Activated CD4-positive, alpha-beta T cell treated with anti-CD3 and anti-CD28 coated beads, Interleukin-2, Interleukin-6, amounts not matched to agents 100 ng/mL and 50 ng/mL, durations not matched to agents 16 hours and 8 hours (primary cell): ENCODE results near the gene TMOD3.

ENCODE experiments used
- DNase-seq: peaks from one replicate; pipeline ENCODE4 v3.0.0-alpha.2; 2020

Gene TMOD3

GRCh38 chr15:51912528-51912927, 83.1 kb downstream of the TMOD3 start:
- DNase-seq: no peak

GRCh38 chr15:51917493-51917892, 88.0 kb downstream of the TMOD3 start:
- peak; percentile 8 for DNase-seq

DNA sequence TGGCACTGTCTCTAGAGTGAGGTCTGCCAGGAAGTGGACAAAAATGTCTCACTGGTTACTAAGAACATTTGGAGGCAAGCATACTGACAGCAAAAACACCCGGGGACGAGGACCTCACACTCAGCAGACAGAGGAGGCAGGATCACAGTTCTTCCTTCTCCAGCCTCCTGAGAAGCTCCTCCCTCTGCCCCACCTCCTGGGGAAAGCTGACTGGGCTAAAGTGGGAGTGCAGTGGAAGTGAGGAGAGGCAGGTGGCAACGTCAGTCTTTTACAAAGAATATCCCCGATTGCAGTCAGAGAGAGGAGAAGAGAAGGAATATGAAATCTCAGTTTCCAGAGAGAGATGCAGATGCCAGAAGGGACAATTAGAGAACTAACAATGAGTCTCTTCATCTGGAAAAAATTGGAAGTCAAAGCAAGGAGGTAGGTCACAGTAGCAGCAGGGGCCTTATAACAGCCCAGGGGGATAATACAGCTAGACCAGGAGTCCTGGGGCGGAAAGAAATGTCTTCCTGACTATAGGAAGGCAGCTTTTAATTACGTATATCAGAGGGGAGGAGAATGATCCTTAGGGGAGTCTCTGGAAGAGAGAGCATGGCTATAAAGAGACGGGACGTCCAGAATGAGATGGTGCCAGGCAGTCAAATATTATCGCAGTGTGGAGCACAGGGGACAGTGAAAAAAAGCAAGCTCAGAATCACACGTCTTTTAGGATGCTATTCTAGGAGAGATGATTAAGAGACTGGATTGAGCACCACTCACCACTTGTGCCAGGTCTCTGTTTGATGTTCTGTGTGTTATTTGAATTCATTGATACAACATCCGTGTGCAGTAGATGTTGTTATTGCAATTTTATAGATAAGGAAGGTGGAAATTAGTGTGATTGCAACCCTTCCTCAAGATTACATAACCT, 95.0 kb downstream of the TMOD3 start:
- DNase-seq: no peak

- DNase-seq: no peak
Measured at GRCh38 chr15:51926809-51927208, 97.4 kb downstream of the TMOD3 start.

- DNase-seq: no peak
Measured at GRCh38 chr15:51931016-51931415, 101.6 kb downstream of the TMOD3 start.

GRCh38 chr15:51931638-51932037, 102.2 kb downstream of the TMOD3 start:
- DNase-seq: no peak

DNA sequence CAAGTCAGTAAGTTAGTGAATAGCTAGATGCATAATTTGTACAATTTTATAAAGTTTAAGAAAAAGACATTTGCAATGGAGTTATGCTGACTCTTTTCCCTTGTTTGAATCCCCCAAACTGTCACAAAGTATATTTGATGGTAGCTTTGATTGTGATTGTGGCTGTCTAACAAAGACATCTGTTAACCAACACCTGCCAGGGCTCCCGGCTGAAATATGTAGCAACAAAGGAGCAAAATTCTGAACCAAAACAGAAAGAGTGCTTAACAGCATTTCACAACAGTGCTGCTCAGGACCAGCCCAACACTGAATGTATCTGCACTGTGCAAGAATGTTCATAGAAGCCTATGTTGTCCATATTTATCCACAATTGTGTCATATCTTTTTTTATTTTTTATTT, 102.7 kb downstream of the TMOD3 start:
- no peak for DNase-seq

GRCh38 chr15:51935466-51936104, 106.1 kb downstream of the TMOD3 start:
- peak; percentile 35 for DNase-seq

DNA sequence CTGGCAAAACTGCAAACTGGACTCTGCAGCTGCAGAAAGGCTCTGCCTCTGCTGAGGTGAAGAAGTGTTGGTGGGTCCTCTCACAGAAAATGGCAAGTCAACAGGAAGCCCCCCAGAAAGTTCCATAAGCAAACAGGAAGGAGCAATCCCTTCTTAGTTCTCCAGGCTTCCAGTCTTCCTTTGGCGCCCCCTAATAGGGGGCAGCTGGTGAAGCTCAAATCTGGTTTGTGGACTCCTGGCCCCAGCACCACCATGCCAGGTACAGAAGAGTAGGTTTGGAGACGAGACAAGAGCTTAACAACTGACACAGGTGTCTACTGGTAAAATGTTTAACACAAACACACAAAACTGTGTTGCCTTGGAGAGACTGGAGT, 106.6 kb downstream of the TMOD3 start:
- DNase-seq: no peak

GRCh38 chr15:51938286-51938685, 108.8 kb downstream of the TMOD3 start:
- no peak for DNase-seq

DNA sequence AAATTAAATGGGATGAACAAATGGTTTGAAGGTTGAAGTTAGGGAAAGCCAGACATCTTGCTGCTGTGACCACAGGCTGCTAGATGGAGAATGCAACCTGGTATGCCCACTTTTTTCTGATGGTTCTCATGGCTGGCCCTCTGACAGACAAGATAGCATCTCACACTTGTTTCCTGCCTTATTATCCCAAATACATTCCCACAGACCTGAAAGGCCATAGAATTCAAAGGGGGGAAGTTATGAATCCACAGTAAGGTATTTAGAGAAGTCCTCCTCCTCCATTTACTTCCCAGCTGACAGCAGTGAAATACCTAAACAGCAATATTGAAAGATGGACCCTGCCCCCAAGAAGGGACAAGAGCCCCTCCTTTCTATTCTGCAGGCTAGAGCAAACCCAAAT, 109.8 kb downstream of the TMOD3 start:
- DNase-seq: no peak

GRCh38 chr15:51947124-51947523, 117.7 kb downstream of the TMOD3 start:
- no peak for DNase-seq

DNA sequence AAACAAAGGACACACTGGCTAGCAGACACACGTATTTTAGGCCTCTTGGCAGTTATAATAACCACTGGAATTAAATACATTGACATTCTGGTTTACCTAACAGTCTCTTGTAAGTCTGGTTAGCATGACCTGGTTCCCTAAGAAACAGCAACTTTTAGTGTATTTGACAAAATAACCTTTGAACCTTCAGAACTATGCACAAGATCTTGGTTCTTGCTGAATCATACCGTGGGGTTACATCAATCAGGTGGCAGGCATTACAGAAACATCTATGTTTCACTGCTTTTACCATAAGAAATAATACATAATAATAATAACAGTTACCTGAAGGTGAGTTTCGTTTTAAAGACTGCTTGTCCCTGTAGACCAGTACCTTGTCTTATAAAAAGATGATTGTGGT, 123.4 kb downstream of the TMOD3 start:
- no peak for DNase-seq

DNA sequence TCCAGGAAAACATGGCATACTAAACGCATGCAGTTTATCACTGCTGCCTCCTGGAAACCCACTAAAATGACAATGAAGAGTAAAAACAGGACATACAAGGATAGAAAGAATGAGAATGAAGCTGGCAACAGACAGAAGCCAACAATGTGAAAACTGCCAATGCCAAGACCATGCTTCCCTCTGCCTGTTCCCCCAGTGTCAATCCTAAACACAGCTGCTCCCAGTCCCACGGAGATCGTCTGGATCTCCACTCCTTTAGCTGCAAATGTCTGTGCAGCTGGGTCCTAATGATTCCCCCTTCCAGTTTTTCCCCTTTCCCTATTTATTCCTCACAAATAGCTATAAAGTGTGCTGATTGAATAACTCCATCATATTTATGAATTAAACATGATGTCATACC, 126.1 kb downstream of the TMOD3 start:
- DNase-seq: no peak
